ENCODE measurements around the gene CALML6. TPM values are rescaled to one million over a fixed set of nuclear protein-coding genes. Genes with fewer than 3 reads are reported as not detected.
A peak's percentile ranks its signal among the peaks of the same experiment; 100 is the strongest.

CALML6 gene
- total RNA-seq, 2 experiments from 2014 or later: 0.47 to 0.76 TPM

- Mint-ChIP-seq H3K36me3 (ENCODE audit: low read depth) (peaks cover 16% of the 10 kb centered on the region), H3K4me1 (ENCODE audit: low read depth) (peaks cover 47% of the 10 kb centered on the region), H3K9me3 (no peaks in the 10 kb centered on the region), H3K27me3 (peaks cover 2% of the 10 kb centered on the region), H3K4me3 (peak overlapping the region; percentile 81), H3K27ac (peak overlapping the region; percentile 90)
- CTCF ChIA-PET: interaction anchor here (9.6 kb wide), 1 partner anchor 15 kb away, joined by 80 read pairs; no protein-coding TSS in a partner anchor
- POLR2A ChIA-PET: interaction anchor here (0.9 to 1.7 kb wide), 9 partner anchors 10 to 319 kb away, joined by 3 to 9 read pairs (median 4); no protein-coding TSS in a partner anchor
- DNase-seq (peak; percentile 36), ATAC-seq (no peak)
- no peak for TF ChIP-seq CTCF (IDR thresholded peaks at IDR 0.05)
- intact Hi-C loops (cut with micrococcal nuclease): loop anchor here (10.0 kb wide), 1 partner anchor 107 kb away; no protein-coding TSS in a partner anchor
Observed at GRCh38 chr1:1892079-1892762, 22.8 kb upstream of the CALML6 start.

GRCh38 chr1:1892763-1893120, 22.3 kb upstream of the CALML6 start:
- Mint-ChIP-seq H3K4me1 (ENCODE audit: low read depth) (peaks cover 43% of the 10 kb centered on the region), H3K9me3 (no peaks in the 10 kb centered on the region), H3K36me3 (ENCODE audit: low read depth) (peaks cover 15% of the 10 kb centered on the region), H3K27ac (peak overlapping the region; percentile 90), H3K4me3 (peak overlapping the region; percentile 81), H3K27me3 (peaks cover 2% of the 10 kb centered on the region)
- POLR2A ChIA-PET: interaction anchor here (1.7 kb wide), 1 partner anchor 16 kb away, joined by 9 read pairs; no protein-coding TSS in a partner anchor
- ATAC-seq (no peak), DNase-seq (no peak)
- intact Hi-C loops (cut with micrococcal nuclease): loop anchor here (10.0 kb wide), 1 partner anchor 108 kb away; no protein-coding TSS in a partner anchor
- no peak for TF ChIP-seq CTCF (IDR thresholded peaks at IDR 0.05)
- CTCF ChIA-PET: interaction anchor here (9.6 kb wide), 1 partner anchor 15 kb away, joined by 80 read pairs; no protein-coding TSS in a partner anchor

- no peak for ATAC-seq
- Mint-ChIP-seq H3K27ac (no peak overlapping the region), H3K27me3 (peaks cover 2% of the 10 kb centered on the region), H3K4me3 (peak overlapping the region; percentile 81), H3K9me3 (no peaks in the 10 kb centered on the region), H3K36me3 (ENCODE audit: low read depth) (peaks cover 11% of the 10 kb centered on the region), H3K4me1 (ENCODE audit: low read depth) (peaks cover 37% of the 10 kb centered on the region)
- DNase-seq: no peak
- CTCF ChIA-PET: interaction anchor here (9.6 kb wide), 1 partner anchor 14 kb away, joined by 80 read pairs; no protein-coding TSS in a partner anchor
- no peak for TF ChIP-seq CTCF (IDR thresholded peaks at IDR 0.05)
- POLR2A ChIA-PET: no interaction called here
- intact Hi-C loops (cut with micrococcal nuclease): loop anchor here (10.0 kb wide), 1 partner anchor 109 kb away; no protein-coding TSS in a partner anchor
Observed at GRCh38 chr1:1893291-1893985, 21.6 kb upstream of the CALML6 start.

- no peak for ATAC-seq
- ChIA-PET POLR2A (no interaction called here), CTCF (interaction anchor here (9.6 kb wide), 1 partner anchor 14 kb away, joined by 80 read pairs; no protein-coding TSS in a partner anchor)
- no peak for TF ChIP-seq CTCF (IDR thresholded peaks at IDR 0.05)
- intact Hi-C loops (cut with micrococcal nuclease): loop anchor here (10.0 kb wide), 1 partner anchor 109 kb away; no protein-coding TSS in a partner anchor
- no peak overlapping the region for H3K4me3 Mint-ChIP-seq
- H3K4me1 Mint-ChIP-seq (ENCODE audit: low read depth): peaks cover 31% of the 10 kb centered on the region
- no peak for DNase-seq
- H3K36me3 Mint-ChIP-seq (ENCODE audit: low read depth): peaks cover 8% of the 10 kb centered on the region
- no peaks in the 10 kb centered on the region for H3K9me3 Mint-ChIP-seq
- peaks cover 2% of the 10 kb centered on the region for H3K27me3 Mint-ChIP-seq
- no peak overlapping the region for H3K27ac Mint-ChIP-seq
Observed at GRCh38 chr1:1893997-1894353, 21.1 kb upstream of the CALML6 start.
